ENCODE measurements around the gene HPS3.

The HPS3 gene

DNA sequence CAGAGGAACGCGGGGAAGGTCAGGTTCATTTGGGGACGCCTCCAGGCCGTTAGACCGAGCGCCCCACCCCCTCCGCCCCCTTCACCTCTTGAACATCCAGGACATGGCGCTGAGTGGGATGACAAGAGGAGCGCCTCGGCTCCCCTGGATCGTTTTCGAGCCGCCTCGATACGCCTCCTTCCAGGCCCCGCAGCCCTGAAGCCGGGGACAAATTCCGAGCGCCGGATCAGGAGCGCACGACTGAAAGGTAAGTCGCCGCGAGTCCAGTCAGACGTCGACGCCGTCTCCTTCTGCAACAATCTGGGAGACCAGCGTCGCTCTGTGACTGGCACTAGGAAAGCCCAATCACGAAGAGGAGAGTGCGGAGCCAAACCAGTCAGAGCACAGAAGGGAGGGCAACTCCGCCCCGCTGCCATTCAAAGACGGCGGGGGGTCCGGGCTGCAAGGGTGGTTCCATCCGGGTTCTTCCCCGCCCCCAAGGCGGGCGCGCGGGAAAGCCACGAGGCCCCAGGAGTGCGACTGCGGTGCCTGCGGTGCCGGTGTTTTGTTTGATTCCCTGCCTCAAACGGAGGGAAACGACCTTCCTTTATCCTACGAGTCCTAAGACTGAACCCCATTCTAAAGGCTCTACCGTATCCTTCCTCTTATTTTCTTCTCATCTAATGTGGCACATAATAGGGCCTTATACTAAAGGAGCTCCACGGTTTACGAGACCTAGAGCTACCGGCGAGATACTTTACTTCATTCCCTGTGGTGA, 43.0 kb upstream of the HPS3 start, which contains the start of gene HLTF:
TSS of gene HLTF (minus strand) at position 302 of the 757 bp plus-strand sequence. CDS start at position 105, 197 bp downstream.
- CTCF ChIA-PET = interaction anchor here (0.8 to 1.0 kb wide), 2 partner anchors 9 to 34 kb away, joined by 3 to 4 read pairs; no protein-coding TSS in a partner anchor
- TF ChIP-seq, protein P1, sequence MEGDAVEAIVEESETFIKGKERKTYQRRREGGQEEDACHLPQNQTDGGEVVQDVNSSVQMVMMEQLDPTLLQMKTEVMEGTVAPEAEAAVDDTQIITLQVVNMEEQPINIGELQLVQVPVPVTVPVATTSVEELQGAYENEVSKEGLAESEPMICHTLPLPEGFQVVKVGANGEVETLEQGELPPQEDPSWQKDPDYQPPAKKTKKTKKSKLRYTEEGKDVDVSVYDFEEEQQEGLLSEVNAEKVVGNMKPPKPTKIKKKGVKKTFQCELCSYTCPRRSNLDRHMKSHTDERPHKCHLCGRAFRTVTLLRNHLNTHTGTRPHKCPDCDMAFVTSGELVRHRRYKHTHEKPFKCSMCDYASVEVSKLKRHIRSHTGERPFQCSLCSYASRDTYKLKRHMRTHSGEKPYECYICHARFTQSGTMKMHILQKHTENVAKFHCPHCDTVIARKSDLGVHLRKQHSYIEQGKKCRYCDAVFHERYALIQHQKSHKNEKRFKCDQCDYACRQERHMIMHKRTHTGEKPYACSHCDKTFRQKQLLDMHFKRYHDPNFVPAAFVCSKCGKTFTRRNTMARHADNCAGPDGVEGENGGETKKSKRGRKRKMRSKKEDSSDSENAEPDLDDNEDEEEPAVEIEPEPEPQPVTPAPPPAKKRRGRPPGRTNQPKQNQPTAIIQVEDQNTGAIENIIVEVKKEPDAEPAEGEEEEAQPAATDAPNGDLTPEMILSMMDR (IDR thresholded peaks at IDR 0.05; ENCODE audit: insufficient read depth, low read length, missing control alignments) = no peak
- POLR2A ChIA-PET = no interaction called here
- DNase-seq (ENCODE audit: low read depth, low spot score) = peak; percentile 89
- peak within 1 kb of the TSS; percentile 90 for H3K4me3 ChIP-seq (ENCODE audit: low read depth, low read length)

DNA sequence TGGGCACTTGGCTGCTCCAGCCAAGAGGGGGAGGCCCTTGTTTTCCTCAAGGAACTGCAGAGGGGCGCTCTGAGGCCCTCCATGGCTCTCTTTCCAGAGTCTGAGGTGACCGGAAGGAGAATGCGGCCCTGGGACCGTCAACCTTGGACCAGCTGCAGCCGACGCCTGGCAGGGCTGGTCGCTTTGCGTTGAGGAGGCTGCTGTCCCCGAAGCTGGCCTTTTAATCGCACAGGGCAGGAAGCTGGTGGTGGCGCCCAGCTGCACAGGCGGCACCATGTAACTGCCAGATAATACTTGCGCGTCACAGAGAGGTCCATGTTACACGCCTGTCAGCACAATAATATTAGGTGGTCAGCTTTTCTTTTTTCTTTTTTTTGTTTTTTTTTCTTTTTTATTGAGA, 42.2 kb upstream of the HPS3 start:
- TF ChIP-seq, protein P1 (IDR thresholded peaks at IDR 0.05; ENCODE audit: insufficient read depth, low read length, missing control alignments) = no peak
- H3K4me3 ChIP-seq (ENCODE audit: low read depth, low read length) = no peak overlapping the region
- ChIA-PET POLR2A (no interaction called here), CTCF (interaction anchor here (0.8 to 1.0 kb wide), 2 partner anchors 10 to 33 kb away, joined by 3 to 4 read pairs; no protein-coding TSS in a partner anchor)
- DNase-seq (ENCODE audit: low read depth, low spot score) = no peak

DNA sequence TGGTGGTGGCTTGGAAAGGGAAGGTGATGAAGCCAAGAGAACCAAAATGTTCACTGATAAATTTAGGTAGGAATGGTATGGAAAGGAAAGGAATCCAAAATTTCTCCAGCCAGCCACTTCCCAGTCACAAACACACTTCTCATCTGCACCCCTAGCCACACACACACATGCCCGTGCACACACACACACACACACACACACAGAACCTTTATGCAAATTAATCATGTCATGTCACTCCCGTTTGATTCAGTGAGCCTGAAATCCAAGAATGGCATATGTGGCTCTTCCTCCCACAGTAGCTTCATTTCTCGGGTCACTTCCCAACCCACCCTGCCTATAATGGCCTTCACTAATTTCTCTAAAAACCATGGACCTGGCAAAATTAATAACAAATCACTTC, 40.0 kb upstream of the HPS3 start:
- no peak overlapping the region for H3K4me3 ChIP-seq (ENCODE audit: low read depth, low read length)
- ChIA-PET POLR2A (no interaction called here), CTCF (no interaction called here)
- no peak for DNase-seq (ENCODE audit: low read depth, low spot score)
- TF ChIP-seq, protein P1 (IDR thresholded peaks at IDR 0.05; ENCODE audit: insufficient read depth, low read length, missing control alignments) = no peak

DNA sequence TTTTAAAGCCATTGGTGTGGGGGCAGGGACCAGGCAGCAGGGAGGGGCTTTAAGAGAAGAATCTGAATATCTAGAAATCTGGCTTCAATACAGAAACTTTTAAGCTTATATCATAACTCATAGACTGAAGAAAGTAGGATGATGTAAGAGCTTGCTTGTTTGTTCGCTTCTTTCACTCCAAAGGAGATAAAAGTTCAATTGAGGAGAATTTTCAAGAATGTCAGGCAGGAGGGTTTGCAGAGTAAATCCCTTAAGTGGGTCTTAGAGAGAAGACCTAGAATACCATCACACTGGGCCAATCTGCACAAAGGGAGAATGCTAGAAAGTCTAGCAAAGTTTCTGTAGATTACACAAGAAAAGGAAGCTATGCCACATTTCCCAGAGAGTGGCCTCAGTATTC, 39.0 kb upstream of the HPS3 start:
- CTCF ChIA-PET = interaction anchor here (1.0 to 1.3 kb wide), 3 partner anchors 29 to 39 kb away, joined by 3 to 4 read pairs (median 4); partner anchors contain the start of gene HPS3

DNA sequence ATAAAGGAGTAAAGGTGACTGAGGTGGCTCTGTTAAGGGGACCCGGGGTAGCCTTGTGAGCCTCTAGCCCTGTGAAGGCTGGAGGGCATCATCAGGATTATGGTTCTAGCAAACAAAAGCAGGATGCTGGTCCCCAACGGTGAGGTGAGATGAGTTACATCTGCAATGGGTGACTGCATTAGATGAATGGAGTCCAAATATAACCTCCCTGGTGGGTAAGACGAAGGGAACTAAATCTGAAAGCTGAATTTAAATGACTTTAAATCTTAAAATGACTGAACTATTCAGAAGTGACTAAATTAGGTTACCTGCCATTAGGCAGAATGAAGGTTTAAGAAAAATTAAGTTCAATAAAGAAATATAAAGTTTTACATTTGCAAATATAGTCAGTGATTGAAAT, 38.5 kb upstream of the HPS3 start:
- POLR2A ChIA-PET = no interaction called here
- no peak overlapping the region for H3K4me3 ChIP-seq (ENCODE audit: low read depth, low read length)
- TF ChIP-seq, protein P1 (IDR thresholded peaks at IDR 0.05; ENCODE audit: insufficient read depth, low read length, missing control alignments) = no peak
- no peak for DNase-seq (ENCODE audit: low read depth, low spot score)
- CTCF ChIA-PET = interaction anchor here (0.7 to 1.3 kb wide), 4 partner anchors 29 to 132 kb away, joined by 3 to 4 read pairs (median 4); partner anchors contain the start of gene HPS3

More for the DNA sequence above, 39.0 kb upstream of the HPS3 start:
- POLR2A ChIA-PET = no interaction called here
- TF ChIP-seq, protein P1 (IDR thresholded peaks at IDR 0.05; ENCODE audit: insufficient read depth, low read length, missing control alignments) = no peak
- DNase-seq (ENCODE audit: low read depth, low spot score) = no peak
- no peak overlapping the region for H3K4me3 ChIP-seq (ENCODE audit: low read depth, low read length)

DNA sequence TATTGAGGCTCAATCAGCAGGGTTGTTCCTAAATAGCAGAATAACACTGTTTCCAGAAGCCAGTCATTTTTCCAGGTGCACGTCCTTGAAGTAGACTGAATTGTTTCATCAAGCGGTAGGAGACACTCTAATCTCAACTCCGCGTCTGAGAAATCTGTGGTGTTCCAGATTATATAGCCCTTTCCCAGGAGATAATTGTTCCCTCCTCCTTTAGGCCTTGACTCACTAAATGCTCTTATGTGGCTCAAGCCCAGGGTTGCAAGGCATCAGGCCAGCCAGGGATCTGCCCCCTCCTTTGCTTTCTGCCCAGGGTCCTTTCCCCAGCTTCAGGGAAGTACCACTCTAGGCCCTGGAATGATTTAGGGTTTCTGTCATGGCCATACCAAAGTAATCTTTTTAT, 37.5 kb upstream of the HPS3 start:
- no peak overlapping the region for H3K4me3 ChIP-seq (ENCODE audit: low read depth, low read length)
- POLR2A ChIA-PET = interaction anchor here (0.7 kb wide), 1 partner anchor 37 kb away, joined by 3 read pairs; the partner anchor contains the start of gene HPS3
- no peak for DNase-seq (ENCODE audit: low read depth, low spot score)
- TF ChIP-seq, protein P1 (IDR thresholded peaks at IDR 0.05; ENCODE audit: insufficient read depth, low read length, missing control alignments) = no peak
- CTCF ChIA-PET = interaction anchor here (1.3 kb wide), 1 partner anchor 29 kb away, joined by 4 read pairs; no protein-coding TSS in a partner anchor

All from AG04449 (cell line).